Measurements from ENCODE around the gene PTPRD. TPM values are rescaled to one million over a fixed set of nuclear protein-coding genes. Genes with fewer than 3 reads are reported as not detected.

PTPRD gene
- total RNA-seq, 1 experiment from 2014 or later = not detected

GRCh38 chr9:10251490-10251889 lies 361.3 kb downstream of the PTPRD start:
- CTCF ChIA-PET = interaction anchor here (0.9 kb wide), 1 partner anchor 218 kb away, joined by 3 read pairs; no protein-coding TSS in a partner anchor
- no TSS peak for BruUV-seq (replicated peaks)
- POLR2A ChIA-PET = no interaction called here
- peaks cover 63% of the 10 kb centered on the region for H3K27me3 Mint-ChIP-seq (ENCODE audit: insufficient read depth, unreplicated experiment)
- intact Hi-C loops (cut with micrococcal nuclease) = no loop called here
- TF ChIP-seq CTCF (IDR thresholded peaks at IDR 0.05; ENCODE audit: unreplicated experiment) = no peak
- H3K9me3 Mint-ChIP-seq (ENCODE audit: unreplicated experiment) = no peaks in the 10 kb centered on the region
- H3K27ac Mint-ChIP-seq (ENCODE audit: low read depth, unreplicated experiment) = no peak overlapping the region
- DNase-seq (ENCODE audit: unreplicated experiment) = peak; percentile 49
- no peaks in the 10 kb centered on the region for H3K36me3 Mint-ChIP-seq (ENCODE audit: insufficient read depth, unreplicated experiment)
- H3K4me3 Mint-ChIP-seq (ENCODE audit: unreplicated experiment) = no peak overlapping the region
- no peaks in the 10 kb centered on the region for H3K4me1 Mint-ChIP-seq (ENCODE audit: insufficient read depth, unreplicated experiment)

- H3K27me3 Mint-ChIP-seq (ENCODE audit: insufficient read depth, unreplicated experiment) = peaks cover 64% of the 10 kb centered on the region
- TF ChIP-seq CTCF (IDR thresholded peaks at IDR 0.05; ENCODE audit: unreplicated experiment) = no peak
- H3K4me1 Mint-ChIP-seq (ENCODE audit: insufficient read depth, unreplicated experiment) = no peaks in the 10 kb centered on the region
- intact Hi-C loops (cut with micrococcal nuclease) = no loop called here
- no peaks in the 10 kb centered on the region for H3K36me3 Mint-ChIP-seq (ENCODE audit: insufficient read depth, unreplicated experiment)
- H3K9me3 Mint-ChIP-seq (ENCODE audit: unreplicated experiment) = no peaks in the 10 kb centered on the region
- no peak overlapping the region for H3K27ac Mint-ChIP-seq (ENCODE audit: low read depth, unreplicated experiment)
- no peak overlapping the region for H3K4me3 Mint-ChIP-seq (ENCODE audit: unreplicated experiment)
- CTCF ChIA-PET = no interaction called here
- no TSS peak for BruUV-seq (replicated peaks)
- POLR2A ChIA-PET = no interaction called here
- peak; percentile 33 for DNase-seq (ENCODE audit: unreplicated experiment)
Observed at GRCh38 chr9:10250219-10250618, 362.6 kb downstream of the PTPRD start.

- DNase-seq (ENCODE audit: unreplicated experiment) = no peak
- ChIA-PET POLR2A (no interaction called here), CTCF (no interaction called here)
- peaks cover 61% of the 10 kb centered on the region for H3K27me3 Mint-ChIP-seq (ENCODE audit: insufficient read depth, unreplicated experiment)
- BruUV-seq (replicated peaks) = no TSS peak
- H3K4me1 Mint-ChIP-seq (ENCODE audit: insufficient read depth, unreplicated experiment) = no peaks in the 10 kb centered on the region
- H3K36me3 Mint-ChIP-seq (ENCODE audit: insufficient read depth, unreplicated experiment) = no peaks in the 10 kb centered on the region
- intact Hi-C loops (cut with micrococcal nuclease) = no loop called here
- no peak overlapping the region for H3K27ac Mint-ChIP-seq (ENCODE audit: low read depth, unreplicated experiment)
- H3K4me3 Mint-ChIP-seq (ENCODE audit: unreplicated experiment) = no peak overlapping the region
- TF ChIP-seq CTCF (IDR thresholded peaks at IDR 0.05; ENCODE audit: unreplicated experiment) = no peak
- no peaks in the 10 kb centered on the region for H3K9me3 Mint-ChIP-seq (ENCODE audit: unreplicated experiment)
Observed at GRCh38 chr9:10248890-10249289, 363.9 kb downstream of the PTPRD start.

- Mint-ChIP-seq H3K9me3 (ENCODE audit: unreplicated experiment) (no peaks in the 10 kb centered on the region), H3K36me3 (ENCODE audit: insufficient read depth, unreplicated experiment) (no peaks in the 10 kb centered on the region), H3K27ac (ENCODE audit: low read depth, unreplicated experiment) (no peak overlapping the region), H3K27me3 (ENCODE audit: insufficient read depth, unreplicated experiment) (peaks cover 97% of the 10 kb centered on the region), H3K4me3 (ENCODE audit: unreplicated experiment) (no peak overlapping the region), H3K4me1 (ENCODE audit: insufficient read depth, unreplicated experiment) (no peaks in the 10 kb centered on the region)
- TF ChIP-seq CTCF (IDR thresholded peaks at IDR 0.05; ENCODE audit: unreplicated experiment) = no peak
- CTCF ChIA-PET = interaction anchor here (0.7 to 1.1 kb wide), 3 partner anchors 10 to 90 kb away, joined by 3 to 4 read pairs (median 4); no protein-coding TSS in a partner anchor
- intact Hi-C loops (cut with micrococcal nuclease) = no loop called here
- DNase-seq (ENCODE audit: unreplicated experiment) = no peak
- no TSS peak for BruUV-seq (replicated peaks)
- POLR2A ChIA-PET = no interaction called here
Observed at GRCh38 chr9:10242255-10242654, 370.5 kb downstream of the PTPRD start.
